GM12872 (cell line): Measurements from ENCODE around the gene PTBP3.

Experiments used
- TF ChIP-seq, protein P1 (sequence below): IDR thresholded peaks from 3 replicates; pipeline ENCODE4 v1.5.1; 2011; ENCODE audit warnings: low read depth, mild to moderate bottlenecking, low read length, moderate library complexity; ENCODE audit not compliant: insufficient read depth

The PTBP3 gene

DNA sequence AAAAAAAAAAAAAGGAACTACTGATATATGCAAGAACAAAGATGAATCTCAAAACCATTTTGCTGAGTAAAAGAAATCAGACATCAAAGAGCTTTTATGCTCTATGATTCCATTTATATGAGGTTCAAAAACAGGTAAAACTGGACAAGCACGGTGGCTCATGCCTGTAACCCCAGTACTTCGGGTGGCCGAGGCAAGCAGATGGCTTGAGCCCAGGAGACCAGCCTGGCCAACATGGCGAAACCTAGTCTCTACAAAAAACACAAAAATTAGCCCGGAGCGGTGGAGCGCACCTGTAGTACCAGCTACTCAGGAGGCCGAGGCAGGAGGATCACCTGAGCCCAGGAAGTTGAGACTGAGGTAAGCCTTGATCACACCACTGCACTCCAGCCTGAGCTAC is 7.8 kb downstream of the PTBP3 start:
- TF ChIP-seq, protein P1, sequence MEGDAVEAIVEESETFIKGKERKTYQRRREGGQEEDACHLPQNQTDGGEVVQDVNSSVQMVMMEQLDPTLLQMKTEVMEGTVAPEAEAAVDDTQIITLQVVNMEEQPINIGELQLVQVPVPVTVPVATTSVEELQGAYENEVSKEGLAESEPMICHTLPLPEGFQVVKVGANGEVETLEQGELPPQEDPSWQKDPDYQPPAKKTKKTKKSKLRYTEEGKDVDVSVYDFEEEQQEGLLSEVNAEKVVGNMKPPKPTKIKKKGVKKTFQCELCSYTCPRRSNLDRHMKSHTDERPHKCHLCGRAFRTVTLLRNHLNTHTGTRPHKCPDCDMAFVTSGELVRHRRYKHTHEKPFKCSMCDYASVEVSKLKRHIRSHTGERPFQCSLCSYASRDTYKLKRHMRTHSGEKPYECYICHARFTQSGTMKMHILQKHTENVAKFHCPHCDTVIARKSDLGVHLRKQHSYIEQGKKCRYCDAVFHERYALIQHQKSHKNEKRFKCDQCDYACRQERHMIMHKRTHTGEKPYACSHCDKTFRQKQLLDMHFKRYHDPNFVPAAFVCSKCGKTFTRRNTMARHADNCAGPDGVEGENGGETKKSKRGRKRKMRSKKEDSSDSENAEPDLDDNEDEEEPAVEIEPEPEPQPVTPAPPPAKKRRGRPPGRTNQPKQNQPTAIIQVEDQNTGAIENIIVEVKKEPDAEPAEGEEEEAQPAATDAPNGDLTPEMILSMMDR: no peak

DNA sequence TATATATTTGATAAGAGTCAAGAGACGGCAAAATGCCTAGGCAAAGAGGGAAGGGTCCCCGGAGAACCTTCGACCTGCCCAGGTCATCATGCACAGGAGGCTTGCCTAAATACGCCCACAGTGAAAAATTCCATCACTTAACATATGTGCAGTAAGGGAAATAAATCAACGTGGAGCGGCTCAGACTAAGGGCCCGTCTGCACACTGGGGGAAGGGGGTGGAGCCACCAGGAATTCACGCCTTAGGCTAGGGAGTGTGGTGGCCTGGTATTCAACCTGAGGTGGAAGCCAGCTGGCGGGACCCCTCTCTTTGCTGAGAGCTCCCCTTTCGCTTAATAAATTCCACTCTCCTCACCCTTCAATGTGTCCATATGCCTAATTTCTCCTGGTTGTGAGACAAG is 8.3 kb downstream of the PTBP3 start:
- TF ChIP-seq, protein P1: no peak

DNA sequence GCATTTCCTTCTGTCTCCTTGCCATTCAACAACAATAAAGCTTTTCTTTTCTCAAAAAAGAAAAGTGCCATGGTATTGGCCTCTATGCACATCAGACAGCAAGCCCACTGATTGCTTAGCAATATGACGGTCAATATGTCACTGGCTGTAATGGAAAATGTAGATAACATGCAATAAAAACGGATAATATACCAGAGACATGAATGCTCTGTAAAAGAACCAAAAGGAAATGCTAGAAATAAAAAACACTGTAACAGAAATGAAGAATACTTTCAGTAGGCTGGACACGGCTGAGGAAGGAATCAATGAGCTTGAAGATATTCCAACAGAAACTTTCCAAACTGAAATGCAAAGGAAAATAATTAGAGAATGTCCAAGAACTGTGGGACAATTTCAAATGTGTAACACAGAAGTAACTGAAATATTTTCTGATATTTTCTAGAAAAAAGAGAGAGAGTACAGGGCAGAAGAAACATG is 10.0 kb downstream of the PTBP3 start:
- TF ChIP-seq, protein P1: no peak

DNA sequence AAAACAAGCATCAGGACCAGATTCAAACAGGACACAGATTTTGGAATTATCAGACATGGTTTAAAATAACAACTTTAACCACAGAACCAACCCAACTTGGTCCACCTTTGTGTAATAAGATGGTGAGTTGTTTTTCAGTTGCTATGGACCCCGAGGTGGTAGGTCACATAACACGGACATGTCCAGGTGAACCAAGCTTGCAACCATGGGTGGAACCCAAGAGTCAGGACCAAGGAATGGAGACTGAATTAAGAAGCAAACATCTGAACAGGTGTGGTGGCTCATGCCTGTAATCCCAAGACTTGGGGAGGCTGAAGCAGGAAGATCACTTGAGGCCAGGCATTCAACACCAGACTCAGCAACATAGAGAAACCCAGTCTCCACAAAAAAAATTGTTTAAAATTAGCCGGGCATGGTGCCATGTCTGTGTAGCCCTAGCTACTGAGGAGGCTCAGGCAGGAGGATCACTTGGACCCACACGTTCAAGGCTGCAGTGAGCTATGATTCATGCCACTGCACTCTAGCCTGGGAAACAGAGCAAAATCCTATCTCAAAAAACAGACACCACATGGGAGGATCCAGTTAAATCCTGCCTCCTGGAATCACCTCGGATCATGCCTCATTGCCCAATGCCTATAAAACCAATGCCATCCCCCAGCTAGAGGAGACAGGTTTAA is 10.6 kb downstream of the PTBP3 start:
- TF ChIP-seq, protein P1: no peak

DNA sequence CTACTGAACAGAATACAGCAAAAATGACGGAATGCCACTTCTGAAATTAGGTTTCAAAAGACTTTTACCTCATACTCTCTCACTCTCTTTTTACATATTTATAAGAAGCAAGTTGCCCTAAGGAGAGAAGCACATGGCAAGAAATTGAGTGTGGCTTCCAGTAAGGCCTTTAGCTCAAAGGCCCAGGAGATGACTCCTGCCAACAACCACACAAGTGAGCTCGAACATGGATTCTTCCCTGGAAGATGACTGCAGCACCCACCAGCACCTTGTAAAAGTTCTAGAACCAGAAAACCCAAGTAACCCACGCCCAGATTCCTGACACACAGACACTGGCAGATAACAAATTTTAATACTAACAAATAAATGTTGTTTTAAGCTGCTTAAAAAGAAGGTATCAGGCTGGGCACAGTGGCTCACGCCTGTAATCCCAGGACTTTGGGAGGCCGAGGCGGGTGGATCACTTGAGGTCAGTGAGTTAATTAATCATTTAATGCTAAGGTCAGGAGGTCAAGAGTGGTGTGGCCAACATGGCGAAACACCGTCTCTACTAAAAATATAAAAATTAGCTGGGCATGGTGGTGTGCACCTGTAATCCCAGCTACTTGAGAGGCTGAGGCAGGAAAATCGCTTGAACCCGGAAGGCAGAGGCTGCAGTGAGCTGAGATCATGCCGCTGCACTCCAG is 17.0 kb downstream of the PTBP3 start:
- TF ChIP-seq, protein P1: no peak

DNA sequence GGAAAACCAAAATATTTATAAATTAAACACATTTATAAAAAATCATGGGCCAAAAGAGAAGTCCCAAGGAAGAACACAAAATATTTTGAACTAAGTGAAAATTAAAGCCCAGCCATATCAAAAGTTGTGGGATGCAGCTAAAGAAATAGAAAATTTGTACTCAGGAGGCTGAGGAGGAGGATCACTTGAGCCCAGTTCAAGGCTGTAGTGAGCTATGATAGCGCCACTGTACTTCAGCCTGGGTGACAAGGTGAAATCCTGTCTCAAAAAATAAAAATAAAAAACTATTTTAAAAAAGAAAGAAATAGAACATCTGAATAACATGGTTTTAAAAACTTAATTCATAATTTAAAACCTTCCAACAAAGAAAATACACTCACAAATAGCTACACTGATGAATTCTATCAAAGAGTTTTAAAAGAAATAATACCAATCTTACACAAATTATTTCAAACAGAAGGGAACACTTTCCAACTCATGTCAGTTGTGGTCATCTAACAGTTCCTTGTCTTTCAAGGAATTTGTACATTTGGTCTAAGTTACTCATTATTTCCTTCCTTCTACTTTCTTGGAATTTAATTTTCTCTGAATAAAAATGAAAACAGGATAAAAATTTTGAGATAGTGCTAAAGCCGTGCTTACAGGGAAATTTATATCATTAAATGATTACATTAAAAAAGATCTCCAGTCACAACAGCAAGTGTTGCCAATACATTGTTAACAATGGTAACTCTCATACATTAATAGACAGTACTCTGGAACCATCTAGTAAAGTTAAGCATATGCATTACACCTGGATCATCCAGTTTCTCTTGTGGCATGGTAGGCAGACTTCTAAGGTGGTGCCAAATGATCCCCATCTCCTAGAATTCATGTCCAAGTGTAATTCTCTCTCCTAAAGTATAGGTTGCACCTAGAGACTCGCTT is 17.8 kb downstream of the PTBP3 start:
- TF ChIP-seq, protein P1: no peak

DNA sequence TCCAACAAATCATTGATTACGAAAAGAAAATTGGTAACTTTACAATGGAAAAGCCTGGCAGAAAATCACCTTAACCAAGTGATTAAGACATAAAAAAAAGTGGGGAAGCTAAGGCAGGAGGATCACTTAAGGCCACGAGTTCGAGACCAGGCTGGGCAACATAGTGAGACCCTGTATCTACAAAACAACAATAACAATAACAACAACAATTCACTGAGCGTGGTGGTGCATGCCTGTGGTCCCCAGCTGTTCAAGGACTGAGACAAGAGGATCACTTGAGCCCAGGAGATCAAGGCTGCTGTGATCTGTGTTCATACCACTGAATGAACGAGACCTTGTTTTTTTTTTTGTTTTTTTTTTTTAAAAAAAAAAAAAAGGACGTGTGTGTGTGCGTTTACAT is 21.3 kb downstream of the PTBP3 start:
- TF ChIP-seq, protein P1: no peak
